ENCODE data around the gene ADAMTS1. TPM values are rescaled to one million over a fixed set of nuclear protein-coding genes. Genes with fewer than 3 reads are reported as not detected.

ADAMTS1 gene
- total RNA-seq, 4 donors from 2014 or later, result 232 to 412 (median 327) TPM

DNA sequence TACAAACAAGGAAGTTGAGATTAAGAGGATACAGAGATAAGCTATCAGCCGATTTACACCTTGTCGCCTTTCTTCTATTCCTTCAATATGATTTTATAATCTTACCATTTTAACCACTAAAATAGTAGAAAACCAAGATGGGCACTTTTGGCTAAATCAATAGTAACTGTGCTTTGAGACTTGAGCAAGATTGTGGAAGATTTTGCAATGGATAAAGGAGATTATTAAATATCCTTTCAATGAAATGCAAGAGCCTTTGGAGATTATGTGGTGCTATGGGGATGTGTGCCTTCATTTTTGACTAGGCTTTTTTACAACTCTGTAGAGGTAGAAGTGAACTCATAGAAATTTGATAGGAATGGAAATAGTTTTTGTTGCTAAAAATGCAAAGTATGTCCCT, 33.7 kb downstream of the ADAMTS1 start:
- Histone ChIP-seq H3K4me1 (peaks cover 0 to 15% (median 0%) of the 10 kb centered on the region in 4 donors), H3K9me3 (no peaks in the 10 kb centered on the region), H3K4me3 (no peak overlapping the region), H3K27me3 (no peaks in the 10 kb centered on the region), H3K27ac (peak overlapping the region in 1 of 4 donors; percentile 7), H3K36me3 (no peaks in the 10 kb centered on the region)
- TF ChIP-seq, protein P1, sequence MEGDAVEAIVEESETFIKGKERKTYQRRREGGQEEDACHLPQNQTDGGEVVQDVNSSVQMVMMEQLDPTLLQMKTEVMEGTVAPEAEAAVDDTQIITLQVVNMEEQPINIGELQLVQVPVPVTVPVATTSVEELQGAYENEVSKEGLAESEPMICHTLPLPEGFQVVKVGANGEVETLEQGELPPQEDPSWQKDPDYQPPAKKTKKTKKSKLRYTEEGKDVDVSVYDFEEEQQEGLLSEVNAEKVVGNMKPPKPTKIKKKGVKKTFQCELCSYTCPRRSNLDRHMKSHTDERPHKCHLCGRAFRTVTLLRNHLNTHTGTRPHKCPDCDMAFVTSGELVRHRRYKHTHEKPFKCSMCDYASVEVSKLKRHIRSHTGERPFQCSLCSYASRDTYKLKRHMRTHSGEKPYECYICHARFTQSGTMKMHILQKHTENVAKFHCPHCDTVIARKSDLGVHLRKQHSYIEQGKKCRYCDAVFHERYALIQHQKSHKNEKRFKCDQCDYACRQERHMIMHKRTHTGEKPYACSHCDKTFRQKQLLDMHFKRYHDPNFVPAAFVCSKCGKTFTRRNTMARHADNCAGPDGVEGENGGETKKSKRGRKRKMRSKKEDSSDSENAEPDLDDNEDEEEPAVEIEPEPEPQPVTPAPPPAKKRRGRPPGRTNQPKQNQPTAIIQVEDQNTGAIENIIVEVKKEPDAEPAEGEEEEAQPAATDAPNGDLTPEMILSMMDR (IDR thresholded peaks at IDR 0.05), result no peak
- TF ChIP-seq POLR2A (IDR thresholded peaks at IDR 0.05), result no peak
- TF ChIP-seq EP300 (IDR thresholded peaks at IDR 0.05), result no peak
- DNase-seq (ENCODE audit: low spot score in 2 of 2), result no peak
- 78 to 84% methylated on average over 2 of the region's 2 CpGs for WGBS, 2 donors

DNA sequence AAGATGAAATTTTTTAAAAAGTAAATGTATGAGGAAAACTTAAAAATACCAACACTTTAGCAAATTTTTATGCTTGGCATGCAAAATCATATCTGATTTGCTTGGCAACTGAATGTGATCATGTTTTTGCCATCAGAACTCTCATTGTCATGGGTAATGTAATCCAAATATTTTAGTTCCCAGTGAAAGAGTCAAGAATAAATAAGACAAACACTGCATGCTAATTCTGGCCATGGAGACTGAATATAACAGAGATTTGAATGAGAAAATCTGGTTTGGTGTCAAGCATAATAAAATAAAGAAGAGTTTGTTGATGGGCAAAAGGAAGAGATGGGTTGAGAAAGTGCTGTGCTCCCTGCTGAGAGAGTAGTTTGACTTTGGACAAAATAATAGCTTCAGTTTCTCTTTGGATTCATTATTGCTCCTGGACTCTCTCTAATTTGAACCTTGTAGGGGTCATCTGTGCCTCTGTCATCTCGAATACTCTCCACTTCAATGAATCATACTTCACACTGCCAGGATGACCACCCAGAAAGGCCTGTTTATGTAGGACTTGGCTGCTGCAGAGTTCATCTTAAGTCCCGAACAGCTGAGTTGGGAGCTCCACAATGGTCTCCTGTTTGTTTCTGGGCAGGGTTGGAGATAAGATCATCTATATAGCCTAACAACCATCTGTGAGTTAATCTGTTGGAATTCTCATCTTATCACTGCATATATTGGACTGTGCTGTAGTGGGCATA, 34.4 kb downstream of the ADAMTS1 start:
- no peak for TF ChIP-seq POLR2A (IDR thresholded peaks at IDR 0.05)
- TF ChIP-seq, protein P1 (IDR thresholded peaks at IDR 0.05), result no peak
- no peak for TF ChIP-seq EP300 (IDR thresholded peaks at IDR 0.05)
- no peaks in the 10 kb centered on the region for H3K27me3 ChIP-seq
- no peaks in the 10 kb centered on the region for H3K9me3 ChIP-seq
- no peak overlapping the region for H3K4me3 ChIP-seq
- no peaks in the 10 kb centered on the region for H3K36me3 ChIP-seq
- 32 to 34% methylated on average over 2 of the region's 2 CpGs for WGBS, 2 donors
- DNase-seq (ENCODE audit: low spot score in 2 of 2), result no peak
- peak overlapping the region in 2 of 4 donors; percentile 3 to 7 for H3K27ac ChIP-seq
- H3K4me1 ChIP-seq, result peaks cover 0 to 16% (median 0%) of the 10 kb centered on the region in 4 donors

DNA sequence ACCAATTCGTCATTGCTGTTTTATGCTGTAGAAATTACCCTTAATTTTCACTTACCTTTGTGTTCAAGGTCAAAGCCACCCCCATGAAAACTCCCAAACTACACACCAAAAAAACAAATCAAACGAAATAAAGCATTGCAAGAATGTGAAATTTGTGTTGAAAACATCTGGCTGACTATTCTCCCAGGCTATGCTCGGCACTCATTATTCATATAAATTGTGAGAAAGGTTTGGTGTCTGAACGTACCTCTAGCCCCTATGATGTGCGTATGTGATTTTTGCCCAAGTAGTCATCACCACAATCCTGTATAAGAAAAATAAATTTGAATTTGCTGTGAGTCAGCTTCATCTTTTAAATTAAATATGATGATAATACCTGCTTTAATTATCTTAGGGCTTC, 34.9 kb downstream of the ADAMTS1 start:
- peak overlapping the region in 1 of 4 donors; percentile 3 for H3K27ac ChIP-seq
- no peaks in the 10 kb centered on the region for H3K27me3 ChIP-seq
- WGBS, 2 donors, result 69 to 76% methylated on average over 5 of the region's 5 CpGs

DNA sequence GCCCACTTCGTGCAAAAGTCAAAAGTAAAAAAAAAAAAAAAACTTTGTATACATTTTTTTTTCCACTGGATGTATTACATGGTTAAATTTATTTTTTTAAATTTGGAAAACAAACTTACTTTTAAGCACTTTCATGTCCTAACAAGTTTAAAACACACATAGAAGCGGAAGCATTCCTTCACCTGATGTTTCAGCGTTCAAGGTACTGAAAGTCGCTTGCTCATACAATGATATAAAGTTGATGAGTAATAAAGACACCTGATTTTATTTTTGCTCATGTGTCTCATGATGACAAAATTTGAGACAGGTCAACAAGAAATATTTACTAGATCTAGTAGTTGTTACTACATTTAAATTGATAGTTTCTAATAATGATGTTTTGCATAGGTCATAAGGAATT, 35.5 kb downstream of the ADAMTS1 start:
- 91 to 95% methylated on average over 4 of the region's 4 CpGs for WGBS, 2 donors
- Histone ChIP-seq H3K27ac (no peak overlapping the region), H3K4me1 (peaks cover 0 to 15% (median 2%) of the 10 kb centered on the region in 4 donors), H3K4me3 (no peak overlapping the region), H3K9me3 (no peaks in the 10 kb centered on the region), H3K27me3 (no peaks in the 10 kb centered on the region), H3K36me3 (no peaks in the 10 kb centered on the region)
- TF ChIP-seq, protein P1 (IDR thresholded peaks at IDR 0.05), result no peak
- TF ChIP-seq POLR2A (IDR thresholded peaks at IDR 0.05), result no peak
- no peak for DNase-seq (ENCODE audit: low spot score in 2 of 2)

More for the DNA sequence above, 34.9 kb downstream of the ADAMTS1 start:
- Histone ChIP-seq H3K4me3 (no peak overlapping the region), H3K36me3 (no peaks in the 10 kb centered on the region), H3K4me1 (peaks cover 0 to 14% (median 0%) of the 10 kb centered on the region in 4 donors), H3K9me3 (no peaks in the 10 kb centered on the region)
- TF ChIP-seq, protein P1 (IDR thresholded peaks at IDR 0.05), result no peak
- no peak for TF ChIP-seq POLR2A (IDR thresholded peaks at IDR 0.05)
- TF ChIP-seq EP300 (IDR thresholded peaks at IDR 0.05), result no peak
- DNase-seq (ENCODE audit: low spot score in 2 of 2), result no peak

DNA sequence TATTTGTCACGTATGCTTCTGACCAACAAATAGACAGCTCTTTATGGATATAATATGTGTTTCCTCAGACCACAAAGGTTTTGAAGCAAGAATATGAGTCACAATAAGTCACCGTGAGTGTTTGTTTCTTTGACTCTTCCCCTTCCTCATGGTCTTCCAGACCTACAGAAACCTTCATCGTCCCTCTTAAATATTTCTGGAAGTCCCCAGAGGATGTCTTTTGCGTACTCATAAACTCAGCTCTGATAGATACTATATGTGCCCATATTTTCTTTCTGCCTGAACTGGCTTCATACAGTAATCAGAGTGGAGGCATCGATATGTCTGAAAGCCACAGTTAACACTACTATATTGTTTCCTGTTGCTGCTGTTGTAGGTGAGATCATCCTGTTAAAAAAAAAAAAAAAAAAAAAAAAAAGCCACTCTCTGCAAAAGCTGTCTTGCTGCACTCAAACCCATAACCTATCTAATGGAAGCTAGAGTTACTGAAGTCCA, 38.4 kb downstream of the ADAMTS1 start:
- no peak for TF ChIP-seq EP300 (IDR thresholded peaks at IDR 0.05)
- TF ChIP-seq POLR2A (IDR thresholded peaks at IDR 0.05), result no peak
- TF ChIP-seq, protein P1 (IDR thresholded peaks at IDR 0.05), result no peak
- DNase-seq (ENCODE audit: low spot score in 2 of 2), result no peak
- 74 to 78% methylated on average over 5 of the region's 5 CpGs for WGBS, 2 donors

More for the DNA sequence above, 38.4 kb downstream of the ADAMTS1 start:
- Histone ChIP-seq H3K36me3 (no peaks in the 10 kb centered on the region), H3K9me3 (no peaks in the 10 kb centered on the region), H3K4me3 (no peak overlapping the region), H3K4me1 (peaks cover 0 to 41% (median 4%) of the 10 kb centered on the region in 4 donors), H3K27ac (no peak overlapping the region), H3K27me3 (no peaks in the 10 kb centered on the region)
